Esophagus (tissue), 2 donors: ENCODE results near the gene AOAH. TPM values are rescaled to one million over a fixed set of nuclear protein-coding genes. Genes with fewer than 3 reads are reported as not detected.

Experiments used
- H3K27ac ChIP-seq, 2 donors: one replicate each; pipeline ENCODE4 v1.5.1; 2013; ENCODE audit warnings: low read depth in 2 of 2, mild to moderate bottlenecking in 2 of 2, inconsistent platforms in 1 of 2, low read length in 1 of 2, moderate library complexity in 1 of 2
- H3K27me3 ChIP-seq, 2 donors: one replicate each; pipeline ENCODE4 v1.6.1; 2013; ENCODE audit warnings: low read length in 2 of 2, control low read depth in 1 of 2, mild to moderate bottlenecking in 1 of 2; ENCODE audit not compliant: insufficient read depth in 2 of 2, control insufficient read depth in 1 of 2
- H3K36me3 ChIP-seq, 2 donors: one replicate each; pipeline ENCODE4 v1.6.1; 2013; ENCODE audit warnings: low read length in 1 of 2; ENCODE audit not compliant: control insufficient read depth in 2 of 2, insufficient read depth in 2 of 2
- H3K4me1 ChIP-seq, 2 donors: one replicate each; pipeline ENCODE4 v1.6.1; 2013; ENCODE audit warnings: low read length in 1 of 2; ENCODE audit not compliant: control insufficient read depth in 2 of 2, insufficient read depth in 2 of 2
- H3K4me3 ChIP-seq, 2 donors: one replicate each; pipeline ENCODE4 v1.5.1; 2013; ENCODE audit warnings: low read length in 2 of 2, mild to moderate bottlenecking in 2 of 2, low read depth in 1 of 2, moderate library complexity in 1 of 2
- H3K9me3 ChIP-seq, 2 donors: one replicate each; pipeline ENCODE4 v1.6.1; 2013; ENCODE audit warnings: mild to moderate bottlenecking in 2 of 2, low read depth in 1 of 2, low read length in 1 of 2, moderate library complexity in 1 of 2; ENCODE audit not compliant: control insufficient read depth in 2 of 2, insufficient read depth in 1 of 2
- WGBS, 2 donors: extraction: QIAGEN DNeasy Blood & Tissue Kit; methylation state at CpG; one replicate each; pipeline ENCODE4 v1.1.7; 2013; 5-methylcytosine and 5-hydroxymethylcytosine counted together
- polyA plus RNA-seq, 2 donors: library from polyadenylated mRNA; stranded (reverse); fragments of 200-250 nt; gene quantifications; one replicate each; pipeline ENCODE4 v1.2.3, GENCODE V29; 2013
- donor health status: healthy with polysubstance abuse.
- donor health status: Bipolar disorder and iron deficiency.

AOAH gene
- polyA plus RNA-seq, 2 donors, result 0.71 to 1.7 TPM

DNA sequence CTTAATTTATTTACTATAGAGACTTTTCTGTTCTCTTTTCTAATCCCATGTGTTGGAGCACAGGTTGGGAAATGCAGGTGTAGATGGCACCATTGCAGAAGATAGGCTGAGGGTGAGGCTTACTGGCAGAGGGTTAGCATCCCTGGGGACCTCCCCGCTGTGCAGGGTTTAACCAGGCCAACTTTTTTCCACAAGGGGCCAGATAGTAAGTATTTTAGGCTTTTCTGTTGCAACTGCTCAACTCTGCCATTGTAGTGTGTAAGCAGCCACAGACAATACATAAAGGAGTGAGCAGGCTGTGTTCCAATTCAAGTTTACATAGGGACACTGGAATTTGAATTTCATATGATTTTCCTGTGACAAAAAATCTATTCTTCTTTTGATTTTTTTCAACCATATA lies 34.6 kb upstream of the AOAH start:
- WGBS, 2 donors, result 75 to 86% methylated on average over 1 of the region's 1 CpG
- no peak overlapping the region for H3K27ac ChIP-seq
- no peaks in the 10 kb centered on the region for H3K27me3 ChIP-seq
- H3K36me3 ChIP-seq, result no peaks in the 10 kb centered on the region
- peaks cover 0 to 3% of the 10 kb centered on the region in 2 donors for H3K4me1 ChIP-seq
- H3K9me3 ChIP-seq, result no peaks in the 10 kb centered on the region
- H3K4me3 ChIP-seq, result no peak overlapping the region

DNA sequence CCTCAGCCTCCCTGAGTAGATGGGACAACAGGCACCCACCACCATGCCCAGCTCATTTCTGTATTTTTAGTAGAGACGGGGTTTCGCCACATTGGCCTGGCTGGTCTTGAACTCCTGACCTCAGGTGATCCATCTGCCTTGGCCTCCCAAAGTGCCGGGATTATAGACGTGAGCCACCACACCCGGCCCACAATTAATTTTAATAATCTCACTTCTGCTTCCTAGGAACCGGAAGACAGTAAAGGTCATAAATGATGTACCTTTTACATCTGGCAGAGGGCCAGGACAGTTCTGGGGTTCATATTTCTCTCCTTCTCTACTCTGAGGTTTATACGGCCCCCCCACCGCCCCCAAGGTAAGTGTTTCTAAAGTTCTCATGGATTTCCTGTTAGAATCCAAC lies 31.2 kb upstream of the AOAH start:
- Histone ChIP-seq H3K27me3 (no peaks in the 10 kb centered on the region), H3K4me3 (no peak overlapping the region), H3K9me3 (no peaks in the 10 kb centered on the region), H3K27ac (no peak overlapping the region), H3K36me3 (no peaks in the 10 kb centered on the region), H3K4me1 (peaks cover 0 to 3% of the 10 kb centered on the region in 2 donors)
- 73 to 85% methylated on average over 8 of the region's 8 CpGs for WGBS, 2 donors

DNA sequence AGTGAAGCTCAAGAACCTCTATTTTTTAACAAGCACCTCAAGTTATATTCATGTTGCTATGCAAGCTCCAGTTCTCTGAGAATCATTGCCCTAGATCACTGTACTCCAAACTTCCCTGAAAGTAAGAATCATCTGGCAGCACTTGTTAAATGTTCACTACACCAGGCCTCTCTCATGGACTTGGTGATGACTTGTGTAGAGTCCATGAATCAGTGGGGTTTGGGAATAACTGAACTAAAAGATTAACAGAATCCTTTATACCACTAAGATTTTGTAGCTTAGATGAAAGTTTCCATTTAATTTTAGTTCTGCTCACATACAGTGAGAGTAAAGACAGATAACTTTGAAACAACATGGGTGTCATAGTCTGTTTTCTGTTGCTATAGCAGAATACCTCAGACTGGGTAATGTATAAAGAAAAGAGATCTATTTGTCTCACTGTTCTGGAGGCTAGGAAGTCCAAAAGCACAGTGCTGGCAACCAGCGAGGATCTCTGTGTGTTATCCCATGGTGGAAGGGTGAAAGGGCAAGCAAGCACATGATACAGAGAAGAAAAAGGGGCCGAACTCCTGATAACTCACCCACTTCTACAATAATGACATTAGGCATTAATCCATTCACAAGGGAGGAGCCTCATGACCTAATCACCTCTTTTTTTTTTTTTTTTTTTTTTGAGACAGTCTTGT lies 27.9 kb upstream of the AOAH start:
- peaks cover 0 to 3% of the 10 kb centered on the region in 2 donors for H3K4me1 ChIP-seq
- H3K27me3 ChIP-seq, result no peaks in the 10 kb centered on the region
- no peaks in the 10 kb centered on the region for H3K9me3 ChIP-seq
- no peak overlapping the region for H3K4me3 ChIP-seq
- 74 to 77% methylated on average over 2 of the region's 2 CpGs for WGBS, 2 donors
- no peaks in the 10 kb centered on the region for H3K36me3 ChIP-seq
- H3K27ac ChIP-seq, result no peak overlapping the region

DNA sequence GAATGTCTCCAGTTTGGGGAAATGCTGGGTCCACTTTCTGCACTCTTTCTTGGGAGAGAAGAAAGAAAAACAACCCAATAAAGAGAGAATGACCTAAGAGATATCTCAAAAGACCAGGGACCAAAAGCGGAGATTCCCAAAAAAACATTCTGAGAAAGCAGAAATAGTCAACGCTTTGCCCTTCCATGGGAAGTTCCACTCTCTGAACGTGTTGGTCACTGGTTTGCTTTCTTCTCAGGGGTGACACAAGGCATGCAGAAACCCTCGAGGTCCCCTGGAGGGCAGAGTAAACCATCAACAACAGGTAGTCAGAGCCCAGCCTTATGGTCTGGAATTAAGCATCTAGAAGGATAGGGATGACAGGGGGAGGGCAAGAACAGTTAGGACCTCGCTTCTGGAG lies 26.2 kb upstream of the AOAH start:
- Histone ChIP-seq H3K36me3 (no peaks in the 10 kb centered on the region), H3K4me1 (no peaks in the 10 kb centered on the region), H3K27ac (no peak overlapping the region), H3K9me3 (no peaks in the 10 kb centered on the region), H3K4me3 (no peak overlapping the region), H3K27me3 (no peaks in the 10 kb centered on the region)
- 74 to 77% methylated on average over 5 of the region's 5 CpGs for WGBS, 2 donors

- Histone ChIP-seq H3K4me1 (no peaks in the 10 kb centered on the region), H3K4me3 (no peak overlapping the region), H3K27me3 (no peaks in the 10 kb centered on the region), H3K36me3 (no peaks in the 10 kb centered on the region), H3K9me3 (no peaks in the 10 kb centered on the region), H3K27ac (no peak overlapping the region)
- WGBS, 2 donors, result 88 to 92% methylated on average over 2 of the region's 2 CpGs
These were observed 25.1 kb upstream of the AOAH start for GRCh38 chr7:36749282-36749960.

DNA sequence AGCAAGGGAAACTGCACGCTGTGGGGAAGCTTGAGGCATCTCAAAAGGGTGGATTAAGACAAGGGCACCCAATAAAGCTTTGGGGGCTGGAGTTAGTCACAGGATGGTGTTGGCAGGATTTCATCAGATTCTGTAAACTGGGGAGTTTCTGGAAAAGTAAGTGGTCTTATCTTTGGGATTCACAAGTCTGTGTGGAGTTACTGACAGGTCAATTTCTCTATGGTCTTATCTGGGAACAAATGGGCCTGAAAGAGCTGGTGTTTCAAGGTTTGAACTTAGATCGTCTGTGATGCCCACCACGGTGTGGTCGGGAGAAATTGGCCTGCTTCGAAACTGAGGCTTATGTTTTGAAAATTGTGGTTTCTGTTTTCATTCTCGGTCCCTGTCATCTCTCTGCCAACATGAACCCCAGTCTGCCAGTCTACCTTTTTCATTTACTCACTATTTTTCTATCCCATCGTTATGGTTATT lies 23.8 kb upstream of the AOAH start:
- Histone ChIP-seq H3K27me3 (no peaks in the 10 kb centered on the region), H3K4me1 (no peaks in the 10 kb centered on the region), H3K36me3 (no peaks in the 10 kb centered on the region), H3K4me3 (no peak overlapping the region), H3K27ac (no peak overlapping the region), H3K9me3 (no peaks in the 10 kb centered on the region)
- 78 to 81% methylated on average over 7 of the region's 7 CpGs for WGBS, 2 donors

- Histone ChIP-seq H3K9me3 (no peaks in the 10 kb centered on the region), H3K27ac (no peak overlapping the region), H3K4me3 (no peak overlapping the region), H3K27me3 (no peaks in the 10 kb centered on the region), H3K4me1 (no peaks in the 10 kb centered on the region), H3K36me3 (no peaks in the 10 kb centered on the region)
- WGBS, 2 donors, result 80 to 86% methylated on average over 4 of the region's 4 CpGs
These were observed 23.2 kb upstream of the AOAH start for GRCh38 chr7:36747280-36748016.

- H3K4me3 ChIP-seq, result no peak overlapping the region
- H3K9me3 ChIP-seq, result no peaks in the 10 kb centered on the region
- no peak overlapping the region for H3K27ac ChIP-seq
- H3K4me1 ChIP-seq, result no peaks in the 10 kb centered on the region
- 78 to 84% methylated on average over 5 of the region's 5 CpGs for WGBS, 2 donors
- no peaks in the 10 kb centered on the region for H3K36me3 ChIP-seq
- H3K27me3 ChIP-seq, result no peaks in the 10 kb centered on the region
These were observed 22.1 kb upstream of the AOAH start for GRCh38 chr7:36746347-36746746.

- Histone ChIP-seq H3K9me3 (no peaks in the 10 kb centered on the region), H3K27me3 (no peaks in the 10 kb centered on the region), H3K4me1 (no peaks in the 10 kb centered on the region), H3K27ac (no peak overlapping the region), H3K4me3 (no peak overlapping the region), H3K36me3 (no peaks in the 10 kb centered on the region)
- WGBS, 2 donors, result 81 to 82% methylated on average over 6 of the region's 6 CpGs
These were observed 18.8 kb upstream of the AOAH start for GRCh38 chr7:36742911-36743775.
